GM19324 (cell line): ENCODE data around the gene CYP2W1.

Experiments used
- ATAC-seq: cut with Tn5 transposase; IDR thresholded peaks from one replicate; pipeline ENCODE4 v1.9.1; 2021; ENCODE audit warnings: mild to moderate bottlenecking, moderate library complexity; ENCODE audit not compliant: unreplicated experiment, low FRiP score

Gene CYP2W1

DNA sequence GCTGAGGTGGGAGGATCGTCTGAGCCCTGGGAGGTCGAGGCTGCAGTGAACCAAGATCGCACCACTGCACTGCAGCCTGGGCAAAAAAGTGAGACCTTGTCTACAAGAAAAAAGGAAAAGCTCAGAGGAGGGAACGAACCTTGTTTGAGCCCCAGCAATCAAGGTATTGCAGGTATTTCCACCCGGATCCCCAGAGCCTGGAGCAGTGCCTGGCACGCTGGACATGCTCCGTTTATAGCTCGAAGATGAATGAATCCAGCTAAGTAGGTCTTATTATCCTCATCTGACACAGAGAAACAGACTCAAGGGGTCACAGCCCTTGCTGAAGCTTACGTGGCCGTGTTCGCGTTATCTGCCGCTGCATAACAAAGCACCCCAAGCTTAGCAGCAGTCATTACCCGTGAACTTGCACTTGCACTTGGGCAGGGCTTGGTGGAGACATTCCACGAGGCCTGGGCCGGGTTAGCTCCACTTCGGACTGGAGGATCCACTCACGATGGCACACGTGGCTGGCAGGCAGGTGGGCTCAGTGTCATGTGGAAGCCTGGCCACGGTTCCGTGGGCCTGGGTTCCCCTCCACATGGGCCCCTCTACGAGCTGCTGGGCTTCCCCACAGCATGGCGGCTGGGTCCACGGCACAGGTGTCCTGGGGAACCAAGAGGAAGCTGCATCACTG, 4.4 kb upstream of the CYP2W1 start:
- no peak for ATAC-seq

- ATAC-seq, result no peak
These were observed 3.8 kb upstream of the CYP2W1 start for GRCh38 chr7:979151-979550.

- no peak for ATAC-seq
These were observed 3.0 kb upstream of the CYP2W1 start for GRCh38 chr7:979886-980571.

DNA sequence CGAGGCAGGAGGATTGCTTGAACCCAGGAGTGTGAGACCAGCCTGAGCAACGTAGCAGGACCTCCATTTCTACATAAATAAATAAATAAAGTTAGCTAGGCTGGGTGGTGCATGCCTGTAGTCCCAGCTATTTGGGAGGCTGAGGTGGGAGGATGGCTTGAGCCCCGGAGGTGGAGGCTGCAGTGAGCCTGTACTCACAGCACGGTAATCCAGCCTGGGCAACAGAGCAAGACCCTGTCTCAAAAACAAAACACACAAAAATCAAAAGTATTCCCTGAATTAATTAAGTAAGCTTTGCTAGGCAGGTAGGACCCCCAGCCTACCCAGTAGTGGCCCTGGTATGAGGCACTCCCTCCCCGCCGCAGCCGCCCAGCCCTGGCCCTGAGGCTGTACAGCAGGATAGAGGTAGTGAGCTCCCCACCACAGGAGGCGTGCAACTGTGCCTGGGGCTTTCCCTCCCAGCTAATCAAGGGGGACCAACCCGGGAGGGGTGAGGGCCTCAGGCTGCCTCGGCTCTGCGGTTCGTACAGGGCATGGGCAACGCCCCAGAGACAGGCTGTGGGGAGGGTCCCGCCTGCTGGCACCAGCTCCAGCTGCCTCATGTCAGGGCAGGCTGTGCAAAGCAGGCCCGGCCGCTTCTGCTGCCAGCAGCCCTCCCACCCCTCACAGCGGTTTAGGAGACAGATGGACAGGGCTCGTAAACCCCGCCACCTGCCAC, 1.0 kb upstream of the CYP2W1 start:
- no peak for ATAC-seq

DNA sequence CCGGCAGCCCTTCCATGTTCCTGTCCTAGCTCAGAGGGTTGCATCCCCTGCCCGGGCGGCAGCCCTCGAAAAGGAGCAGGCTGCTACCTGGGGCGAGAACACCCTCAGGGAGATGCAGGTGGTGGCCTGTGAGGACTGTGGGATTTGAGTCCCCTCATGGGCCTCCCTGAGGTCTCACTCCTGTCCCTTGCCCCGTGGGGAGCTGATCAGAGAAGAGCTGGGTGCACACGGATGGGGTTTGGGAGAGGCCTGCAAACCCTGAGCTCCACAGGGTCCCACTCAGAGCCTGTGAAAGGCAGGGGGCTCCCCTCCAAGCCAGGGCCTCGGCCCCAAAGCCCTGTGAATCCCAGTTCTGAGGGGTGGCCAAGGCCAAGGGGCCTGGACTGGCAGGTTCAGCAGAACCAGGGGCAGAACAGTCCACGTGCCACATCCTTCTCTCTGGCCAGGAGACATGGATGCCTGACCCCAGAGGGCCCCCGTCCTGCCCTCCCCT, 424 bp upstream of the CYP2W1 start:
- no peak for ATAC-seq

DNA sequence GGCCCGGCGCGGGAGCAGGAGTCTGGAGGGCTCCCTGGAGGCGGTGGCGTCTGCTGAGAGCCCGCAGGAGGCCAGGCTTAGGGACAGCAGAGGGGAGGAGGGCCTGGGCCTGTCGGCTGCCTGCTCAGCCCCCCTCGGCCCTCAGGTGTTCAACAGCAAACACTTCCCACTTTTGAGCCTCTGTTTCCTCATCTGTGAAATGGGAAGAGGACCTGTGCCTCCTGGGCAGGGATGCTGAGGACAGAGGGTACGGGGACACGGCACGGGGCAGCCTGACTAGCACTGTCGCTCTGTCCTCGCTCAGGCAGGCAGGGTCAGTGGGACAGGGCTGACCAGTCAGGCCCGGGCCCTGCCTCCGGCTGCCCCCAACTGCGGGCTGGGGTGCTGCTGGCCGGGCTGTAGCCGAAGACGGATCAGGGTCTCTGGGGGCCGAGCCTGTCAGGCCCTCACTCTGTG, 663 bp downstream of the CYP2W1 start:
- no peak for ATAC-seq

GRCh38 chr7:984361-985126, 1.6 kb downstream of the CYP2W1 start:
- no peak for ATAC-seq

- ATAC-seq, result no peak
These were observed 2.1 kb downstream of the CYP2W1 start for GRCh38 chr7:985127-985416.

GRCh38 chr7:985915-986741, 3.1 kb downstream of the CYP2W1 start:
- ATAC-seq, result no peak

GRCh38 chr7:986766-987751, 4.1 kb downstream of the CYP2W1 start:
- no peak for ATAC-seq

GRCh38 chr7:987909-988308, 4.9 kb downstream of the CYP2W1 start:
- ATAC-seq, result no peak

- no peak for ATAC-seq
These were observed 5.5 kb downstream of the CYP2W1 start for GRCh38 chr7:988426-988911.

DNA sequence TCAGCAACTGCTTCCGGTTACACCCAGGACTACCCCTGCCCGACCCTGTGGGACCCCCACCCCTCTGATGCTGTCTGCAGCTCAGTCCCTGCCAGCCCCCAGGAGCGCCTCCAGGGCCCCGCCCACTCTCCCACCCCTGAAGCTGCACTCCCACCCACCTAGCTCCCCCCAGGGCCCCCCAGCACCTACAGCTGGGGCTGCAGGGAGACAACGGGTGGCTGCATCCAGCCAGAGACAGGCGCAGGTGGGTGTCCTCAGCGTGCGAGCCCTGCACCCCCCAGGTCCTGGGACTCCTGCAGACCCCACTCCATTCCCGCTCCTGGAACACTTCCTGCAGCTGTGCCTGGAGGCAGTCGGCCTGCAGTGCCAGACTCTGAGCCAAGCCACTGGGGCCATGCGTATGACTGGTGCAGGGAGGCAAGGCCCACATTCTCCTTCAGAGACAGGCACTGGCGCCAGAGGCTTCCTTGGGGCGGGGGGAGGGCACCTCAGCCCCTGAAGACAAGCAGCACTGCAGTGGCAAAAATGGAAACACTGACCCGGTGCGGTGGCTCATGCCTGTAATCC, 6.1 kb downstream of the CYP2W1 start:
- ATAC-seq, result no peak

DNA sequence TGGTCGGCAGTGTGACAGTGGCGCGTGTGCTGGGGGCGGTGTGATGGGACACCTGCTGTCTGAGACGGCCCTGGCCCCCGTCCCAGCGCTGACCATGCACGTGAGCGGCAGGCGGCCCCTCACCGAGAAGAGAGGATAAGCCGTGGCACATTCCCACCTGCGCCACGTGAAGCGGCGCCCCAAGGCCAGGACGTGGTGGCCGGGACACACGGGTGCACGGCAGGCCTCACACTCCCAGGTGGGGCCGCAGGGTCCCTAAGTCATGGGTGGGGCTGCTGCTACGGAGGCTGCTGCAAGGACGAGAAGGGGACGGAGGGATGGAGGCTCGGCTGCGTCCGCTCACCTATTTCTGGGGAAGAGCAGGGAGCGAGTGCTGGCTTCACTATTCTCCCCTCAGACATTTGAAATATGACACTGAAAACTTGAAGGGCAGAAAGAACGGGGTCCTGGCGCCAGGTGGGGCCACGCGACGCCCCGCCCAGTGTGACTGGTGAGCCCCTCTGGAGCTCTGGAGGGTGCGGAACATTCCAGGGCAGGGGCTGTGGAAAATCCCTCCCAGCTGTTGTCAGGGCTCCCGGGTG, 7.5 kb downstream of the CYP2W1 start:
- no peak for ATAC-seq

DNA sequence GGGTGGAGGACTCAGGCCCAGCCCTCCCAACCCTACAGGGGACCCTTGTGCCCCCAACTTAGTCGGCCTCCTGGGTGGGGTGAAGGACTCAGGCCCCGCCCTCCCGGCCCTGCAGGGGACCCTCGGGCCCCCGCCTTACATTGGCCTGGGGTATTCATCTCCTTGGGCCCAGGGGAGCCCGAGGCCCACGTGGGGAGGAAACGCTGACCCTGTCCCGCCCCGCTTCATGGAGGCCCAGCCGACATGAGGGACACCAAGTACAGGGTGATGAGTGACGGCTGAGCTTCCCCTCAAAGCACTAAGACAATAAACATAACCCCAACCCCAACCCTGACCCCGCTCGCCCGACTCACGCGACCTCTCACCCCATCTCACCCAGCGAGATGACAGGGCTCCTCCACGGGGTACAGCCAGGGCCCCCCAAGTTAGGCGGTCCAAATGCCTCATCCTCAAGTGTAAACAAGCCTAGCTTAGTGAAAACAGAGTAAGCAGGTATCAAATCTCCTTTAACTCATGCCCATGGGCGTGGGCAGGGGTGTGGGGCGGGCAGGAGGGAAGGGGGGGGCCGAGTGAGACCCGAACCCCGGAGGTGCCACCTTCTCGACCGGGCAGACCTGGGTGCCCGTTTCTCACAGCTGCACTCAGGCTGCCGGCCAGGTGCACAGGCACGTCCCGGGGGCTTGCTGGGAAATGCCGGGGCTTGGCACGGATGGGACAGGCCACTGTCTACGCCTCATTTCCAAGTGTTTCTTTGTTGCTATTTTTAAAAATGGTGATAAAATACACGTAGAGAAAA, 8.2 kb downstream of the CYP2W1 start:
- no peak for ATAC-seq

- ATAC-seq, result no peak
These were observed 9.0 kb downstream of the CYP2W1 start for GRCh38 chr7:991729-992656.
